HTERT RPE-1 (cell line): Measurements from ENCODE around the gene CIAO3.

ENCODE experiments used
- in situ Hi-C: fragments of 300-500 bp; cut with MboI; formaldehyde crosslinking; loops from 4 replicates; pipeline ENCODE4 v1.14.3; 2020; ENCODE audit warnings: low sequenced_read_pairs

Gene CIAO3

GRCh38 chr16:711548-712320 lies 29.1 kb downstream of the CIAO3 start:
- in situ Hi-C loops, result no loop called here

DNA sequence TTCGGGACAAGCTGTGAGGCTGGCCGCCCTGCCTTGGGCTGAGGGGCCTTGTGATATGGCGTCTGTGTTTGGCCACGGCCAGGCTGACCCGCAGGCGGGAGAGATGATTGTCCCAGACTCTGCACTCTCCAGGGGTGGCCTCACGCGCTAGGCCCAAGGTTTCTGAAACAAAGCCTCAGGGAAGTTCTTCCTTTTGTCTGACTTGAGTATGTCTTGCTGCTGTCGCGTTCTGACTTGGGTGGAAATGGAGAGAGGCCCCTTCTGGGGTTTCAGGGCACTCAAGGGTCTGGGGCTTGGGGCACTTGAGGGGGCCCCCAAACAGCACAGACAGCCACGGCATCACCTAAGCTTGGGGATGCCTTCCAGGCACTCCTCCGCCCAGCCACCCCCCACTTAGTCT lies 29.7 kb downstream of the CIAO3 start:
- in situ Hi-C loops, result no loop called here

- in situ Hi-C loops, result no loop called here
Observed at GRCh38 chr16:710500-711075, 30.2 kb downstream of the CIAO3 start.

- in situ Hi-C loops, result no loop called here
Observed at GRCh38 chr16:709566-710499, 31.0 kb downstream of the CIAO3 start.

DNA sequence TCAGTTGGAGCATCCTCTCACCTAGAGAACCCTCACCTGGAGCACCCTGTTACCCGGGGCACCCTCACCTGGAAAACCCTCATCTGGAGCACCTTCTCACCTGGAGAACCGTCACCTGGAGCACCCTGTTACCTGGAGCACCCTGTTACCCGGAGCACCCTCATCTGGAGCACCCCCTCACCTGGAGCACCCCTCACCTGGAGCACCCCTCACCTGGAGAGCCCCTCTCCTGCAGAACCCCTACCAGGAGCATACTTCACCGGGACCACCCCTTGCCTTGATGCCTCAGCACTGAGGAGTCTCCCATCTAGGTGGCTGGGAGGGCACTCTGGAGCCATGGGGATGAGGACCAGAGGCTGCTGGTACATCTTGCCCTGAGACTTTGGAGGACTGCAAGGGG lies 31.8 kb downstream of the CIAO3 start:
- in situ Hi-C loops, result no loop called here

DNA sequence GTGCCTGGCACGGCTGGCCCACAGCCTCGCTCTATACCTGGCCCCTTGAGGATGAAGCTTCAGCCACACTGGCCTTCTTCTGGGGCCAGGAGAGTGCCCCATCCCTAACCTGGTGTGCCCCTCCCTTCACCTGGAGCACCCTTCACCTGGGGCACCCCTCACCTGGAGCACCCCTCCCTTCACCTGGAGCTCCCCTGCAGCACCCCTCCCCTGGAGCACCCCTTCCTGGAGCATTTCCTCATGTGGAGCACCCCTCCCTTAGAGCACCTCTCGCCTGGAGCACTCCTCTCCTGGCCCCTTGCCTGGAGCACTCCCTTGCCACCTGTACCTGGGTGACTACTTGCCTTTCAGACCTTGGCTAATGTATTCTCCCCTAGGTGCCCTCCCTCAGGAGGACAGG lies 32.8 kb downstream of the CIAO3 start:
- in situ Hi-C loops, result no loop called here

- in situ Hi-C loops, result no loop called here
Observed at GRCh38 chr16:707062-707538, 33.7 kb downstream of the CIAO3 start.

DNA sequence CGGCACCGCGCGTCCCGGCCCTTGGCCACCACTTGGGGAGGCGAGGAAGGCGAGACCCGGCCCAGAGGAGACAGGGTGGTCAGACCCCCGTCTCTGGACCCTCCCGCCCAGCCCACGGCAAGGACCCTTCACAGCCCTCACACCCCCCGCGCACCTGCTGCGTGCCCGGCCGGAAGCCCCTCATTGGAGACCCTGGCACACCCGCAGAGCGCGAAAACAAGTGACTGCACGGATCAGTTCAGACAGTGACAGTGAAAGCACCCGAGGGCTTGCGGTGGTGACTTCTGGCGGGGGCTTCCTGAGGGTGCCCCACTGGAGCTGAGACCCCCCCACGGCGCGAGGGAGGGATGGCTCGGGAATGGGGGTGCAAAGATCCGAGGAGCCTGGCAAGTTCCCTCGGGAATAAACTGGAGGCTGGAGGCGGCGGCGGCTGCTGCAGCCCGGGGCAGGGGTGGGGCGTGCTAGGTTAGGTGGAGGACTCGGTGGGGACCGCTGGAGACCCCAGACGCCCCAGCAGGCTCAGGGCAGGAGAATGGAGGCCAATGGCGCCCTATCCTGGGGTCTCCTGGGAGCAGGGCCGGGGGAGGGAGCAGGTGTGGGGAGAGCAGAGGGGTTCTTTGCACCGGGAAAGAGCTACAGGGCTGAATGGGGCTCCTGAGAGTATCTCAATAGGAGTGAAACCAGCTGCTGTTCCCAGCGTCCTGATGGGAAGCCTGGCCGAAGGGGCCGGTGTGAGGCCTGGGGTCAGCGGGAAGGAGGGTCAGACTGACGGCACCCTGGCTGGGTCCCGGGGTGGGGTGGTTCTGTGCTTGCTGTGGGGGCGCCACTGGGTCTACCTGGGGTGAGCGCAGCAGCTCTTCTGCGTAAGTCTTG lies 34.4 kb downstream of the CIAO3 start:
- in situ Hi-C loops, result no loop called here

GRCh38 chr16:705431-706188 lies 35.2 kb downstream of the CIAO3 start, which contains the start of gene FBXL16:
TSS of gene FBXL16 (minus strand) at chr16:705801. CDS start at chr16:697405, 8,396 bp downstream.
- in situ Hi-C loops, result no loop called here

- in situ Hi-C loops, result no loop called here
Observed at GRCh38 chr16:704552-705380, 36.0 kb downstream of the CIAO3 start.

DNA sequence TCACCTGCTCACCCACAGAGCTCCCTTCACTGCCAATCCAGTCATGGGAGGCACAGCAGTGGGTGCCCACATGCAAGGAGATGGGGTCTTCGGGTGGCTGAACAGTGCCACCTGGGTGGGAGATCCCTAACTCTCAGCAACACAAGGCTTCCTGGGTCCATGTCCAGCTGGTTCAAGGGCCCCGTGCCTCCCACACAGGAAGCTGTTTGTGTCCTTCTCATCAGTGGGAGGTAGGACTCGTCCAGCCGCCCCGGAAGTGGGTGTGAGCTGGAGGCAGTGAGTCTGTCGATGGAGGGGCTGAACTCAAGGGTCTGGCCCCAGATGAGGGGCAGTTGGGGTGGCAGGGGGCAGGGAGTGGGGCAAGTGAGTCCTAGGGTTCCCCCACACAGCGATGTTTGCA lies 36.8 kb downstream of the CIAO3 start:
- in situ Hi-C loops, result no loop called here

GRCh38 chr16:703406-703805 lies 37.4 kb downstream of the CIAO3 start:
- in situ Hi-C loops, result no loop called here

DNA sequence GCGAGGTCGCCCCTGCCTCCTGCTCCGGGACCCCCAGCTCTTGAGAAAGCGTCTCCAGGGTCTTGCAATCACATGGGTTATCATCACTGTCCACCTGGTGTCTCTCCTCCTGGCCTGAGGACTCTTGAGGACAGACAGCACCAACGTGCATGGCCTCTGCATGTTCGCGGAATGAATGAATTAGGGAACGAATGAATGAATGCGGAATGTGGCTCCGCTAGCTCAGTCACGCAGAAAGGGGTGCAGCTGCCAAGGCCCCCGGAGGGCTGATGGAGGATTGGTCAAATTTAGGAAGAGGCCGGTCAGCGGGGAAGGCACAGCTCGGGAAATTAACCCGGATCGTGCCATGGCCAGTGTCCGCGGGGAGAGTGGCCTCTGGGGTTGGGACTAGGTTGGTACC lies 38.5 kb downstream of the CIAO3 start:
- in situ Hi-C loops, result no loop called here

DNA sequence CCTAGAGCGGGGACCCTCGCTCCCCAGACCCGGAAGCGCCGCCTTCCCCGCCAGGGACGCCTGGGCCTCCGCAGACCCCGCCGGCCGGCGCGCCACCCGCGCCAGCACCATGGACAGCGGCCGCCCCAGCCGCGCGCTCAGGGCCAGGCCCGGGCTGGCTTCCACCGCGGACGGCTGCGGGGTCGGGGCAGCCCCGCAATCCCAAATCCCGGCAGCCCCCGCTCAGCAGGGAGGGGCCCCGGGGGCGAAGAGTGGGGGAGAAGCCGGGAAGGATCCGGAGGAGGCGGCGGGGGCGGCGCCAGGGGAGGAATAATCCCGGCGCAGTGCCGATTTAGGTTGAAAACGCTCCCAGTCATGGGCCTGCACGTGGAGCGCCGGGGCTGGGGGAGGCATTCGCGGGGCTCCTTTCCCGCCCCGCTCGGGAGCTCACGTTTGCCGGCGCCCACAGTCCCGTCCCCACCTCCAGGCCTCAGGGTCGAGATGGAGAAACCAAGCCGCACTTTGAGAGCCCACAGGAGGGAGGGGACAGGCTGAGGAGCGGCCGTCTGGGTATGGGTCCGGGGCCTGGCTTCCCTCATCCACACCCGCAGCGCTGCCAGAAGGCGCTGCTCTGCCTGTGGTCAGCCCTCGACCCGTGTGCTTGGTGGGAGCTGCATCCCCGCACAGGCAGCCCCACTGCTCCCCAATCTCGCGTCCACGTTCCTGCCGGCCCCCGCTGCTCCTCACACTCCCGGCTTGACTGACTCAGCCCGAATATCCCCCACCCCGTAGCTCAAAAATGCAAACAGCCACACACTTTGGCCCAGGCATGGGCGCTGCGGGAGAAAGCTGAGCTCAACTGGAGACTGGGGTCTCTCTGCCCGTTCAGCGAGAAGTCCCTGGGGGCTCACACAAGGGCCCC lies 39.9 kb downstream of the CIAO3 start:
- in situ Hi-C loops, result no loop called here

DNA sequence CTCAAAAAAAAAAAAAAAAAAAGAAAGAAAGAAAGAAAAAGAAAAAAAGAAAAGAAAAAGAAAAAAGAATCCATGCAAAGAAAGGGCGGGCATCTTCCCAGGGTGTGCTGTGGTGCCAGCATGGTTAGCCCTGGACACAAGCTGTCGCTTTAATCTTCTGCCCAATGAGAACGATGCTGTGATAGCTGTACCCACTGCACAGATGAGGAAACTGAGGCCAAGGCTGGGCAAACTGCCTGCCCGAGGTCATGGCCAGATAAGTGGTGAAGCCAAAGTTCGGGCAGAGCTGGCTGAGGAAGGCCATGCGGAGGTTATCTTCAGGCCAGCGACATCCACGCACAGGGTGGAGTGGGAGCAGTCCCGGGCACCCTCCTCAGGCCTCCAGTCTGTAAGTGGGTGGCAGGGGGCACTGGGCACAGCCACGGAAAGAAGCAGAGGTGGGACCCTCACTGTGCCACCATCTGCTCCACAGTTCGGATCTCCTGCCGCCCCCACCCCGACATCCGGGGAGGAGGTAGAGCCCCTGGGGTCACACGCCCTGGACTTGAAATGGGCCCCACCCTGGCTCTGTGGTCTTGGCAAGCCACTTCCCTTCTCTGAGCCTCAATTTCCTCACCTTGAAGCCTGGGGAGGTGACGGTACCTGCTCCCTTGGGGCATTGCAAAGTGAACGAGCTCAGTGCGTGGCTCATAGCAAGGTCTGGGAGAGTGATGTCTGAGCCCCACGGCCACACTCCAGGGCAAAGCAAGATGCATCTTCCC lies 41.7 kb downstream of the CIAO3 start:
- in situ Hi-C loops, result no loop called here

- in situ Hi-C loops, result no loop called here
Observed at GRCh38 chr16:695355-696089, 45.3 kb downstream of the CIAO3 start.
